Panc1 (cell line): ENCODE measurements around the gene CD8B. TPM values are rescaled to one million over a fixed set of nuclear protein-coding genes. Genes with fewer than 3 reads are reported as not detected.

ENCODE experiments used
- ATAC-seq: fragments of 200-7000 bp; cut with Tn5 transposase; 2 replicates; pipeline ENCODE4 v1.9.1; 2020; ENCODE audit warnings: mild to moderate bottlenecking, moderate library complexity
- BruUV-seq: library from RNA; stranded (reverse); fragments of 400-500 nt; replicated peaks from 2 replicates; lab custom pipeline; 2021; lab: Mats Ljungman, UMichigan
- CTCF ChIA-PET: fragments of 300-600 bp; sonication (Branson Sonifier 250); formaldehyde crosslinking; loops from one replicate; lab custom pipeline; 2022; ENCODE audit warnings: antibody characterized with exemption; lab: Charles Lee
- POLR2A ChIA-PET: fragments of 300-600 bp; sonication (Branson Sonifier 250); formaldehyde crosslinking; loops from one replicate; lab custom pipeline; 2022; ENCODE audit warnings: antibody characterized with exemption; lab: Charles Lee
- DNase-seq: peaks from one replicate; pipeline ENCODE4 v3.0.0-alpha.2; 2010; ENCODE audit warnings: low read depth, low spot score
- H3K27ac ChIP-seq: 2 replicates; pipeline ENCODE4 v1.5.1; 2011; ENCODE audit warnings: mild to moderate bottlenecking, low read length, inconsistent platforms
- H3K27me3 ChIP-seq: fragments of 200-500 bp; sonication (Bioruptor generic); 2 replicates; pipeline ENCODE4 v1.6.0; 2014; ENCODE audit warnings: low read length, inconsistent platforms; ENCODE audit not compliant: control insufficient read depth, insufficient read depth
- H3K36me3 ChIP-seq: fragments of 200-500 bp; sonication (Bioruptor generic); 2 replicates; pipeline ENCODE4 v1.5.1; 2014; ENCODE audit warnings: inconsistent platforms, mild to moderate bottlenecking, low read length, moderate library complexity; ENCODE audit not compliant: control insufficient read depth, insufficient read depth
- H3K4me1 ChIP-seq: 2 replicates; pipeline ENCODE4 v1.5.1; 2011; ENCODE audit warnings: inconsistent platforms, mild to moderate bottlenecking, low read length, moderate library complexity; ENCODE audit not compliant: control insufficient read depth, insufficient read depth
- H3K4me3 ChIP-seq, 2 experiments: 2 replicates each; pipeline ENCODE4 v1.5.1; 2011 to 2012; ENCODE audit warnings: low read depth in 2 of 2, low read length in 2 of 2, mild to moderate bottlenecking in 2 of 2, inconsistent platforms in 1 of 2, moderate library complexity in 1 of 2
- H3K9me3 ChIP-seq: fragments of 200-500 bp; sonication (Bioruptor generic); 2 replicates; pipeline ENCODE4 v1.5.1; 2014; ENCODE audit warnings: low read depth, mild to moderate bottlenecking, inconsistent platforms, low read length, moderate library complexity; ENCODE audit not compliant: control insufficient read depth, insufficient read depth
- SIN3A ChIP-seq: IDR thresholded peaks from 2 replicates; pipeline ENCODE4 v1.6.1; 2012; ENCODE audit warnings: low read depth, mild to moderate bottlenecking, low read length, moderate library complexity, borderline replicate concordance; ENCODE audit not compliant: insufficient read depth
- TCF7L2 ChIP-seq: IDR thresholded peaks from 2 replicates; pipeline ENCODE4 v1.6.1; 2011; ENCODE audit warnings: mild to moderate bottlenecking, low read depth, low read length, inconsistent platforms
- in situ Hi-C: cut with HindIII; loops from 2 replicates; pipeline ENCODE4 v1.10.0; 2016; ENCODE audit warnings: low sequenced_read_pairs, low pct_unique_long_range_greater_than_20kb
- intact Hi-C: fragments of 100-400 bp; cut with micrococcal nuclease; formaldehyde crosslinking; loops from one replicate; pipeline ENCODE4 v1.10.0; 2022; ENCODE audit not compliant: unreplicated experiment
- total RNA-seq: library from RNA; stranded (reverse); gene quantifications from one replicate; pipeline ENCODE4 v1.2.1, GENCODE V29; 2021; ENCODE audit not compliant: unreplicated experiment
- TF ChIP-seq, protein P1 (sequence below), 2 experiments: IDR thresholded peaks; 2 replicates each; pipeline ENCODE4 v1.6.1; 2011 to 2012; ENCODE audit warnings: low read depth in 2 of 2, control low read depth in 1 of 2, low read length in 1 of 2, mild to moderate bottlenecking in 1 of 2, moderate library complexity in 1 of 2; ENCODE audit not compliant: insufficient read depth in 1 of 2
- TF ChIP-seq, protein P2 (sequence below): fragments of 450-650 bp; IDR thresholded peaks from 2 replicates; pipeline ENCODE4 v1.5.1; 2017; ENCODE audit warnings: mild to moderate bottlenecking

Gene CD8B
- total RNA-seq, 1 experiment from 2014 or later, result not detected

DNA sequence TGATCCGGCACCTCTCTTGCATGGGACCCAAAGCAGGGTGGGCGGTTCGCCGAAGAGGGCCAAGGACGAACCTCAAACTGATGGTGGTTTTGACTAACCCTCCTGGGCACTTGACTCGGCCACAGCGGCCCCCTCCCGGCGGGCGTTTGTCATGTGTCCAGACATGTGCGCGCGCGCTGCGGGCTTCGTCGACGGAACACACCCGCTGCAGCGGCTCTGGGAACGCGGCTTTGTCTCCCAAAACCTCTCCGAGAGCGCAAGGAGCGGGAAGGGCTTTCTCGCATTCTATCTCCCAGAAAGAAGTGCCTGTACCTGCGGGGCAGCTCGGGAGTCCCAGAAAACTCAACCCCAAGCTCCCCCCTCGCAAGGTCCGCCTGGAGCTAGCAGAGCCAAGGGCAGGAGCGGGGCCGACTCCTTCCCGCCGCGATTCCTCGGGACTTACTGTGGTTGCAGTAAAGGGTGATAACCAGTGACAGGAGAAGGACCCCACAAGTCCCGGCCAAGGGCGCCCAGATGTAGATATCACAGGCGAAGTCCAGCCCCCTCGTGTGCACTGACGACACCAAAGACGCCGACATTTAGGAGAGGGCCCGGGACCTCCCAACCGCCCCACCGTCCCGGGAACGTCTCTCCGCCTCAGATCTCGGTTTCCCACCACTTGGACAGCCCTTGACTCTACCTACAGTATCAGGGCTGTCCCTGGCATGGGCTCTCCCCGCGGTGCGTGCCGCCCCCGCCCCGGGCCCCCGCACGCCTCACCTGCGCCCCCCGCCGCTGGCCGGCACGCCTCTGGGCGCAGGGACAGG lies 72.6 kb downstream of the CD8B start:
- Histone ChIP-seq H3K36me3 (no peaks in the 10 kb centered on the region), H3K9me3 (no peaks in the 10 kb centered on the region), H3K27me3 (peaks cover 6% of the 10 kb centered on the region), H3K27ac (no peak overlapping the region), H3K4me3 (no peak overlapping the region), H3K4me1 (no peaks in the 10 kb centered on the region)
- no TSS peak for BruUV-seq
- CTCF ChIA-PET, result no interaction called here
- in situ Hi-C loops, result no loop called here
- ATAC-seq (no peak), DNase-seq (no peak)
- POLR2A ChIA-PET, result no interaction called here
- intact Hi-C loops, result no loop called here
- TF ChIP-seq, protein P1, sequence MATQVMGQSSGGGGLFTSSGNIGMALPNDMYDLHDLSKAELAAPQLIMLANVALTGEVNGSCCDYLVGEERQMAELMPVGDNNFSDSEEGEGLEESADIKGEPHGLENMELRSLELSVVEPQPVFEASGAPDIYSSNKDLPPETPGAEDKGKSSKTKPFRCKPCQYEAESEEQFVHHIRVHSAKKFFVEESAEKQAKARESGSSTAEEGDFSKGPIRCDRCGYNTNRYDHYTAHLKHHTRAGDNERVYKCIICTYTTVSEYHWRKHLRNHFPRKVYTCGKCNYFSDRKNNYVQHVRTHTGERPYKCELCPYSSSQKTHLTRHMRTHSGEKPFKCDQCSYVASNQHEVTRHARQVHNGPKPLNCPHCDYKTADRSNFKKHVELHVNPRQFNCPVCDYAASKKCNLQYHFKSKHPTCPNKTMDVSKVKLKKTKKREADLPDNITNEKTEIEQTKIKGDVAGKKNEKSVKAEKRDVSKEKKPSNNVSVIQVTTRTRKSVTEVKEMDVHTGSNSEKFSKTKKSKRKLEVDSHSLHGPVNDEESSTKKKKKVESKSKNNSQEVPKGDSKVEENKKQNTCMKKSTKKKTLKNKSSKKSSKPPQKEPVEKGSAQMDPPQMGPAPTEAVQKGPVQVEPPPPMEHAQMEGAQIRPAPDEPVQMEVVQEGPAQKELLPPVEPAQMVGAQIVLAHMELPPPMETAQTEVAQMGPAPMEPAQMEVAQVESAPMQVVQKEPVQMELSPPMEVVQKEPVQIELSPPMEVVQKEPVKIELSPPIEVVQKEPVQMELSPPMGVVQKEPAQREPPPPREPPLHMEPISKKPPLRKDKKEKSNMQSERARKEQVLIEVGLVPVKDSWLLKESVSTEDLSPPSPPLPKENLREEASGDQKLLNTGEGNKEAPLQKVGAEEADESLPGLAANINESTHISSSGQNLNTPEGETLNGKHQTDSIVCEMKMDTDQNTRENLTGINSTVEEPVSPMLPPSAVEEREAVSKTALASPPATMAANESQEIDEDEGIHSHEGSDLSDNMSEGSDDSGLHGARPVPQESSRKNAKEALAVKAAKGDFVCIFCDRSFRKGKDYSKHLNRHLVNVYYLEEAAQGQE (IDR thresholded peaks at IDR 0.05; ENCODE audit: insufficient read depth in 1 of 2, low read depth in 2 of 2, low read length in 1 of 2), result no peak
- TF ChIP-seq SIN3A (no peak), TCF7L2 (no peak)
- TF ChIP-seq, protein P2, sequence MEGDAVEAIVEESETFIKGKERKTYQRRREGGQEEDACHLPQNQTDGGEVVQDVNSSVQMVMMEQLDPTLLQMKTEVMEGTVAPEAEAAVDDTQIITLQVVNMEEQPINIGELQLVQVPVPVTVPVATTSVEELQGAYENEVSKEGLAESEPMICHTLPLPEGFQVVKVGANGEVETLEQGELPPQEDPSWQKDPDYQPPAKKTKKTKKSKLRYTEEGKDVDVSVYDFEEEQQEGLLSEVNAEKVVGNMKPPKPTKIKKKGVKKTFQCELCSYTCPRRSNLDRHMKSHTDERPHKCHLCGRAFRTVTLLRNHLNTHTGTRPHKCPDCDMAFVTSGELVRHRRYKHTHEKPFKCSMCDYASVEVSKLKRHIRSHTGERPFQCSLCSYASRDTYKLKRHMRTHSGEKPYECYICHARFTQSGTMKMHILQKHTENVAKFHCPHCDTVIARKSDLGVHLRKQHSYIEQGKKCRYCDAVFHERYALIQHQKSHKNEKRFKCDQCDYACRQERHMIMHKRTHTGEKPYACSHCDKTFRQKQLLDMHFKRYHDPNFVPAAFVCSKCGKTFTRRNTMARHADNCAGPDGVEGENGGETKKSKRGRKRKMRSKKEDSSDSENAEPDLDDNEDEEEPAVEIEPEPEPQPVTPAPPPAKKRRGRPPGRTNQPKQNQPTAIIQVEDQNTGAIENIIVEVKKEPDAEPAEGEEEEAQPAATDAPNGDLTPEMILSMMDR, result no peak

DNA sequence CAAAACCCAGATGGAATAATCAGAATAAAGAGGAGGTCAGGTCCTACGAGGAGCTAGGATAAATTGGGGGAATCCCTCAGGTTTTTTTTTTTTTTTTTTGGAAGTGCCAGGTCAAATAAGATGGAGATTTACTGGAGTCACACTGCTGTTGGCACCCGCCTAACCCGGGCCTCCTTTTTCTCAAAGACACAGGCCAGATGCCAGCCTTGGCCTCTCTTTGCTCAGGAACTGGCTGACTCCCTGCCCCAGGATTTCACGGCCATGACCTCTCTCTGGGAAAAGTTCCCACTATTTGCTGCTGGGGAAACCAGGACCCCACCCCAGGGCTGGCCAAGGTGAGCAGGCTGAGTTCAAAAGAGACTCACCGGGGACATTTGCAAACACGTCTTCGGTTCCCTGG lies 73.5 kb downstream of the CD8B start:
- no TSS peak for BruUV-seq
- intact Hi-C loops, result no loop called here
- Histone ChIP-seq H3K36me3 (no peaks in the 10 kb centered on the region), H3K9me3 (no peaks in the 10 kb centered on the region), H3K27me3 (peaks cover 6% of the 10 kb centered on the region), H3K4me3 (no peak overlapping the region), H3K4me1 (no peaks in the 10 kb centered on the region), H3K27ac (no peak overlapping the region)
- POLR2A ChIA-PET, result no interaction called here
- in situ Hi-C loops, result no loop called here
- CTCF ChIA-PET, result interaction anchor here (0.6 kb wide), 1 partner anchor 358 kb away, joined by 7 read pairs; no protein-coding TSS in a partner anchor
- TF ChIP-seq SIN3A, result no peak
- DNase-seq (no peak), ATAC-seq (no peak)

DNA sequence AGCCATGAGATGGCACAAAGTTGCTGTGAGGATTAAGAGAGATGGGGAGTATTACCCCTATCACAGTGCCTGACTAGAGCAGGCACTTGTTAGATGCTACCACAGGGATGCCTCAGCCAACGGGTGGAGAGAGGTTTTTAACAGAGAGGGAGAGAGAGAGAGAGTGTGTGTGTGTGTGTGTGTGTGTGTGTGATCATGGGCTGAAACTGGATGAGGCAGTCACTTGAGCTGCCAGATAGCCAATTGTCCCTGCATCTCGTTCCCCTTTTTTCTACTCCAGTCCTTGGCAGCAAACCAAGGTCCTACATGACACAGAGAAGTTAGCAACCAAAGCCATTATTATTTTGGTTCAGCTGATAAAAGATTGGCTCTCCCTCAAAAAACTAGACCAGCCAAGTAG lies 74.0 kb downstream of the CD8B start:
- H3K36me3 ChIP-seq, result no peaks in the 10 kb centered on the region
- in situ Hi-C loops (no loop called here), intact Hi-C loops (no loop called here)
- POLR2A ChIA-PET, result no interaction called here
- no peak overlapping the region for H3K4me3 ChIP-seq
- TF ChIP-seq, protein P2, result no peak
- H3K27me3 ChIP-seq, result peaks cover 6% of the 10 kb centered on the region
- CTCF ChIA-PET, result interaction anchor here (0.6 kb wide), 1 partner anchor 358 kb away, joined by 7 read pairs; no protein-coding TSS in a partner anchor
- ATAC-seq (no peak), DNase-seq (no peak)
- no peaks in the 10 kb centered on the region for H3K9me3 ChIP-seq
- H3K27ac ChIP-seq, result no peak overlapping the region
- H3K4me1 ChIP-seq, result no peaks in the 10 kb centered on the region
- no TSS peak for BruUV-seq
